SJCRH30 (cell line): ENCODE measurements around the gene CCDC141. TPM values are rescaled to one million over a fixed set of nuclear protein-coding genes. Genes with fewer than 3 reads are reported as not detected.

ENCODE experiments used
- DNase-seq, 2 experiments: peaks; one replicate each; pipeline ENCODE4 v3.0.0-alpha.2; 2015 to 2020
- H3K27ac ChIP-seq: fragments of 250-450 bp; sonication (Bioruptor Pico); 2 replicates; pipeline ENCODE4 v1.5.1; 2020; ENCODE audit warnings: mild to moderate bottlenecking, moderate library complexity
- H3K27me3 ChIP-seq: fragments of 250-450 bp; sonication (Bioruptor Pico); 2 replicates; pipeline ENCODE4 v1.5.1; 2020; ENCODE audit warnings: mild to moderate bottlenecking, moderate library complexity
- H3K36me3 ChIP-seq: fragments of 250-450 bp; sonication (Bioruptor Pico); 2 replicates; pipeline ENCODE4 v1.5.1; 2020; ENCODE audit warnings: mild to moderate bottlenecking, moderate library complexity
- H3K4me1 ChIP-seq: fragments of 250-450 bp; sonication (Bioruptor Pico); 2 replicates; pipeline ENCODE4 v1.5.1; 2020; ENCODE audit warnings: mild to moderate bottlenecking, moderate library complexity
- H3K4me3 ChIP-seq: fragments of 250-450 bp; sonication (Bioruptor Pico); 2 replicates; pipeline ENCODE4 v1.5.1; 2020; ENCODE audit warnings: mild to moderate bottlenecking, moderate library complexity
- H3K9me3 ChIP-seq: fragments of 250-450 bp; sonication (Bioruptor Pico); replicated peaks from 2 replicates; pipeline ENCODE4 v1.5.1; 2020; ENCODE audit warnings: mild to moderate bottlenecking, moderate library complexity
- total RNA-seq: library from RNA; depleted of rRNA; stranded (reverse); fragments of >200 nt; shearing (Covaris generic); gene quantifications from 2 replicates; pipeline ENCODE4 v1.2.3, GENCODE V29; 2014

CCDC141 gene
- total RNA-seq, 1 experiment from 2014 or later, result 5.5 TPM

DNA sequence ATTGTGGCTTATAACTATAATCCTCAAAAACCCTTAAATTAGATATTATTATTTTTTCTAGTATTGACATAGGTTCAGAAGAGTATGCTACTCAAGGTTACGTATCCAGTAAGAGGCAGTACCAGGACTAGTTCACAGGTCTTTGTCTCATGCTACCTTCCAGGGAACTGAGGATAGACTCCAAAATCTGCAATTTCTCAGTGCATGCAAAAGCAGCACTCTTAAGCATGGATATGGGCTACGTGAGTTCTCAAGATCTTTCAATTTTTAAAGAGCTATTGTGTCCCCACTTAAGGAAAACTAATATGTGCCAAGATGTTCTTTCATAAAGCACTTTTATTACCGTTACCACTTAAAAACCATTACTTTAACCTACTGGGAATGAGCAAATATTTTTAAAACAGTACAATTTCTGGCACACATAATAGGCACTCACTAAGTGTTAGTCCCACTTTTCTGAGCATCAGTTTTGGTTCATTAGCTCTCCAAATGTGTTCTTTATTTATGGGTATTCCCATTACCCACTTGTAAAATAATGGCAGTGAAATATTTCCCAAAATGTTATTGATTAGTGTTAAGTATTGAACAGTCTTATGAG, 128.9 kb downstream of the CCDC141 start:
- Histone ChIP-seq H3K4me3 (no peak overlapping the region), H3K4me1 (peaks cover 12% of the 10 kb centered on the region), H3K9me3 (no peaks in the 10 kb centered on the region), H3K36me3 (no peaks in the 10 kb centered on the region), H3K27ac (no peak overlapping the region), H3K27me3 (no peaks in the 10 kb centered on the region)
- no peak for DNase-seq

DNA sequence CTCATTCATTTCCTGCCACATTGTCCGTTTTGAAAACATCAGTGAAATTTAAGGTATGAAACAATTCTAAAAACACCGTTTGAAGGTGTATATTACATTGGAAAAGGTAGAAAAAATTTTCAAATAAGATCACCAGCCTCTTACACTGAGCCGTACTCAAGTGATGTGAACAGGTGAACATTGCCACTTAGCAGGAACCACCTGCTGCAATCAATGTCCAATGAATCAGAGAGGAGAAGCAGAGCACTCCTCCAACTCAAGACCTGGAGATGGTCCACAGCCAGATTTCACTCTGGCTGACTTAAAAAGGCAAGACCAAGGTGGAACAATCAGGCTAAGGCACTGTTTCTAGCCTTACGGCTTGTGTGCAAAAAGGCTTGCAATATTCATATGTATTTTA, 132.4 kb downstream of the CCDC141 start:
- H3K36me3 ChIP-seq, result no peaks in the 10 kb centered on the region
- H3K27ac ChIP-seq, result no peak overlapping the region
- H3K4me3 ChIP-seq, result no peak overlapping the region
- no peaks in the 10 kb centered on the region for H3K27me3 ChIP-seq
- H3K9me3 ChIP-seq, result no peaks in the 10 kb centered on the region
- peak; percentile 28 to 67 for DNase-seq
- H3K4me1 ChIP-seq, result peaks cover 13% of the 10 kb centered on the region

DNA sequence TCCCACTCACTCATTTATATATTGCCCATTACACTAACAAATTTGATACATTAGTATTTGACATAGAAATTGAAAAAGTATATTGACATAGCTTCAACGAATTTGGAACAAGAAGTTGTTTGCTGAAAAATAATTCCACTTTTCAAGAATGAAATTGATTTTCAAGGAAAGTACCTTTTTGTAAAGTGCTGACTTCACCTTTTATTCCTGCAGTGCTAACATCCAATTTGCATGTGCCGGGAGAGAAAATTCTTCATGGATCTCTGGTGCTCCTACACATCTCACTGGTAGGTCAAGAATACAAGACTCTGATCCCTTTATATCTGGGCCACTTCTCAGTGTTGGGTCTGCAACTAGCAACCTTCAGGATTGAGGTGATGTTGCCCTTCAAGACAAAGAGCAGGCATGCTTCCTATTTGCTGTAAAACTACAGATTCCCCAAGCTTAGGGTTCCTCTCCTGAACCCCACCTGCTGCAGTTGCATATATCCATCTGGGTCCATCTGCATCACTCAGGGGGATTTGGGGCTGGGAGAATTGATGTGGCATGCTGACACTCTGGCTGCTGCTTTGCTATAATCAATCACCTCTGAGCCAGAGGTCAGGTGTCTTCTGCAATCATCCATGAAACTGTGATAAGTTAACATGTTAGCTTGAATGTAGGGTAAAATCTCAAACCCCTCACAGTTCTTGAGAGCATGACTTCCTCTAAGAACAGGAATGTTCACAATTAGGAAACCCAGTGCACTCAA, 134.3 kb downstream of the CCDC141 start:
- no peak overlapping the region for H3K4me3 ChIP-seq
- H3K27me3 ChIP-seq, result no peaks in the 10 kb centered on the region
- H3K36me3 ChIP-seq, result no peaks in the 10 kb centered on the region
- no peaks in the 10 kb centered on the region for H3K9me3 ChIP-seq
- no peak overlapping the region for H3K27ac ChIP-seq
- H3K4me1 ChIP-seq, result peaks cover 18% of the 10 kb centered on the region
- no peak for DNase-seq

DNA sequence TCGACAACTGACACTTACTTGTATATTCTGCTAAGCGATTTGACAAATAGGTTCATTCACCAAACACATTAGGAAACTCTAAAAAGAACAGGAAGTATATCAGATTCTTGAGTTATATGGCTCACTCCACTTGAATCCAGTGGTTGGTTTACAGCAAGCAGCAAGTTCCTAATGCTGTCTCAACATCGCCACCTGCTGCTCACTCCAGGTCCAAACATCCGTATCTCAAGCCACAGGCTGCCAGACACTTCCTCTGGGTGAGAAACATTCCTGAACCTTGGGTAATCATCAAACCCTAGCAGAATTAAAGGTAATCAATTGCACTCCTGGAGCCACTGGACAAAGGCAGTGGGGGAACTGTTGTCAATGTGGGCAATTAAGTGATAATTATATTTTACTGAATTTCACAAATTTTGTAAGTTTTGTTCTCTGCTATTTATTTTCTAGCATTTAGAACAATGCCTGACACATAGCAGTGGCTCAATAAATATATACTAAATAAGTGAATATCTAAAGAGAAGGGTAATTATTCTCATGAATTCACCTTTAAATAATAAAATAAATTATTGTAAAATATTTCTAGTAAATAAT, 135.6 kb downstream of the CCDC141 start:
- Histone ChIP-seq H3K36me3 (no peaks in the 10 kb centered on the region), H3K4me3 (no peak overlapping the region), H3K9me3 (no peaks in the 10 kb centered on the region), H3K4me1 (peaks cover 27% of the 10 kb centered on the region), H3K27me3 (no peaks in the 10 kb centered on the region), H3K27ac (no peak overlapping the region)
- peak; percentile 81 to 94 for DNase-seq

DNA sequence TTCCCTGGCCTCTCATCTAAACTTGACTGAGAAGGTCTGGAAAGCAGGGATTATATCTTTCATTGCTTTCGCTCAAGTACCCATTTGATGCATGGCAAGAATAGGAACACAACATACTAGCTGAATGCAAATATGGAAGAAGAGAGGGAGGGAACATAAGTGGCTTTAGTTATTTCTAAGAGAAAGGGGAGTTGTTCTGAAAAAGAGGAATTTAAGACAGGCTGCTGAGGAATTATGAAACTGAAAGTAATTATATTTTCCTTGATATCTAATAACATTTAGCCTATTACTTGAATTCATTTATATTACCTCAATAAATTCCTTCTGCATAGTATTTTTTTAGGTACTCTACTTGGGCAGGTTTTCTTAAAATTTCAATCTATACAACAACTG, 136.9 kb downstream of the CCDC141 start:
- H3K4me3 ChIP-seq, result no peak overlapping the region
- DNase-seq, result no peak
- H3K9me3 ChIP-seq, result no peaks in the 10 kb centered on the region
- peaks cover 40% of the 10 kb centered on the region for H3K4me1 ChIP-seq
- no peaks in the 10 kb centered on the region for H3K36me3 ChIP-seq
- H3K27me3 ChIP-seq, result no peaks in the 10 kb centered on the region
- no peak overlapping the region for H3K27ac ChIP-seq

DNA sequence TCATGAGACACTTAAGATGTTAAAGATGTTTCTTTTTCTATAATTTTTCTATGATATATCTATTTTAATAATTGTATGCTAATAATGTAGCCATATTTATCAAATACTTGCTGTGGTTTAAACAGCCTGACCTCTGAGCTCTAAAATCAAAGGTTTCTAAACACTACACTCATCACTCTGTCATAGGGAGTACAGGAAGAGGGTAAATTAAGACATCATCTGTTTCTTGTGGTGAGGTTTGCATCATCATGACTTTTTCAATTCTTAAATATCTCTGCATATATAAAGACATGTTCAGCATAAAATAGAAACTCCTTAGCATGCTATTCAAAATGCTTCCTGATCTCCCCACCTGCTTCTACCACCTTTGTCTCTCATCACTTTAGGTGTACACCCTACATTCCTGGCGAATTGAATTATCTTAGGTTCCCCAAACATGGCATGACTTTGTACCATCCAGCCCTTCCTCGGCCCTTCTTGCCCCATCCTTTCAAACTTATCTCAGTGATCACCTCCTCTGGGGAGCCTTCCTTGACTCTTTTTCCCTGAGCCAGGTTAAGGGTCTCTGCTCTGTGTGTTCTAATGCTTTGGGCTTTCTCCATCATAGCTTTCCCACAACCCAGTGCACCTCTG, 137.4 kb downstream of the CCDC141 start:
- Histone ChIP-seq H3K27me3 (no peaks in the 10 kb centered on the region), H3K4me3 (no peak overlapping the region), H3K36me3 (no peaks in the 10 kb centered on the region), H3K4me1 (peaks cover 37% of the 10 kb centered on the region), H3K27ac (no peak overlapping the region), H3K9me3 (no peaks in the 10 kb centered on the region)
- no peak for DNase-seq

DNA sequence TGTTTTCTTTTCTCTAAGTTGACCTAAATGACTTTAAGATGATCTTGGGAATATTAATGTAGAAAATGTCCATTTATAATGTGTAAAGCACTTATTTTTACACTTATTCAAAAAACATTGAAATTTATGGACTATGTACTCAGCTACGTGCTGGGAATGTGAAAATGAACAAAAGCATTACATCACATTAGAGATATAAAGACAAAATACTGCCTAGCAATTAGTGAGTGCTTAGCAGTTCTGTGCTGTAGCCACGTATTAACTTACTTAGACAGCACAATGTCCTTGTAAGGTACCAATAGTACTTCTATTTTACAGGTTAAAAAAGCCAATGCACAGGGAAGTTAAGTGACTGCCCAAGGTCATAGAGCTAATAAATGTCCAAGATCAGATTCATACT, 138.9 kb downstream of the CCDC141 start:
- no peaks in the 10 kb centered on the region for H3K27me3 ChIP-seq
- H3K9me3 ChIP-seq, result no peaks in the 10 kb centered on the region
- no peak overlapping the region for H3K4me3 ChIP-seq
- no peak overlapping the region for H3K27ac ChIP-seq
- DNase-seq, result no peak
- no peaks in the 10 kb centered on the region for H3K36me3 ChIP-seq
- peaks cover 33% of the 10 kb centered on the region for H3K4me1 ChIP-seq

DNA sequence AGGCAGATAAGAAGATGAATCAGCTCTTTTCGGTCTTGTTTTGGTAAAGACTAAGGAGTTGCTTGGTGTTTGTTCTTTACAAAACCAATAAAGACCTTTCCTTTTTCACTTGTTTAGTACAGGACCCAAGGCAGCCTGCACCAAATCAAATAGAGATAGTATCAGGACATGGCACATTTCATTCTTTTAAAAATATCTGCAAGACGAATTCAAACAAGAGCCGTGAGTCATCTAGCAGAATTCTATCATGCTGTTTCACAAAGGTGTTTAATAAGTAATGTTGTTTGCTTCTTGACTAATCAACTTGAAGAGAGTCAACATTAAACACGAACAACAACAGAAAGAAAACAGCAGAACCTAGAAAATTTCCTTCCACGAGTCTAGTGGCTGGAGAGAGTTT, 139.9 kb downstream of the CCDC141 start:
- Histone ChIP-seq H3K4me3 (no peak overlapping the region), H3K4me1 (peaks cover 43% of the 10 kb centered on the region), H3K27ac (peak overlapping the region; percentile 65), H3K36me3 (no peaks in the 10 kb centered on the region), H3K9me3 (no peaks in the 10 kb centered on the region), H3K27me3 (no peaks in the 10 kb centered on the region)
- no peak for DNase-seq

DNA sequence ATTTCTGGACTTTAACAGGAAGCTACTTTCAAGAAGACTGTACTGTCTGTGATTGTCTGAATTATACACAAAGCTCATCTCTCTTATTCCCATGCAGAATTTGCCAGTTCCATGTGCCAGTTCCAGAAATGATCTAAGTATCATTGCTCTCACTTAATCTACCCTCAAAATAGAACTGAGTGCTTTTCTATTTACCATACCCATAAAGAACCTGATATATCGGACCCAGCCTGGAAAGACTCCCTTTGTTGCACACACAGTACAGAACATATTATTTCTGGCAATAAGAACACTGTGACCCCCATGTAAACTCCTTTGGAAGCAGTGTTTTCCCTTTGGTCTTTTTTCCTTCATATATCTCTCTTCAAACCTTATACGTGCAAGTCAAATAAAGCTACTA, 140.4 kb downstream of the CCDC141 start:
- Histone ChIP-seq H3K4me1 (peaks cover 48% of the 10 kb centered on the region), H3K36me3 (no peaks in the 10 kb centered on the region), H3K27me3 (no peaks in the 10 kb centered on the region), H3K4me3 (no peak overlapping the region), H3K9me3 (no peaks in the 10 kb centered on the region), H3K27ac (peak overlapping the region; percentile 65)
- DNase-seq, result no peak

DNA sequence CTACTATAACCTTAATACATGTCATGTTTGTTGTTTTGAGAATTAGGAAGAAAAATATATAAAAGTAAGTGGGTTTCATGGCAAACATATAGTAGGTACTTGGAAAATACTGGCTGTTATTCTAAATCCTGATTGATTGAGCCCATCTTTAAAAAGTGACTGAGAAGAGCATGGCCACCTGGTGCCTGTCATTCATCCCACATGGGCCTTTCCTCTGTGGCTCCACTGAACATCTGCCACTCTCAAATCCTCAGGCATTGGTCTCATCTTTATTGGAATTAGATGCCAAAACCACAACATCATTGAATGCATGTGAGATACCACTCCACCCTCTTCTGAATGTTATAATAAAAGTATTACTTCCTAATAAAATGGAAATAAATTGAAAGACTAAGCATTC, 141.1 kb downstream of the CCDC141 start:
- H3K27ac ChIP-seq, result peak overlapping the region; percentile 65
- peaks cover 47% of the 10 kb centered on the region for H3K4me1 ChIP-seq
- H3K36me3 ChIP-seq, result no peaks in the 10 kb centered on the region
- DNase-seq, result peak; percentile 87 to 95
- no peak overlapping the region for H3K4me3 ChIP-seq
- H3K9me3 ChIP-seq, result no peaks in the 10 kb centered on the region
- H3K27me3 ChIP-seq, result no peaks in the 10 kb centered on the region

DNA sequence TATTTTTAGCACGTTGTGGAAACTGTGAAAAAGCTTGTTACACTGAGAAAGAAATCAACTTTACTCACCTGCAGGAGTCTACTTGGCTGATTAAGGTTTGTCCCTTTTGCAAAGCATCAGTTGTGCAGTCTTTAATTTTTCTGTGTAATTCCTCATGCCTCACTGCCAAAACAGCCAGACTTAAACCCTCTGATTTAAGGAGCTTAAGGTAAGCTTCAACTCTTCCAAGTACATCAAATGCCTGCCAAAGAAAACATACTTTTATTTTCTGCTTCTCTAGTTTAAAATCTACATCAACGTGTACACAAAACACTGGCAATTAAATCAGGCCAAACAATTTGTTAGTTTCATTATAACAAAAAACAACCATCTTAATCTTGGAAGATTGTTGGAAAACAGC, 144.7 kb downstream of the CCDC141 start:
- peaks cover 4% of the 10 kb centered on the region; the same call in 1 of the 2 replicates for H3K9me3 ChIP-seq
- no peaks in the 10 kb centered on the region for H3K36me3 ChIP-seq
- H3K4me1 ChIP-seq, result peaks cover 39% of the 10 kb centered on the region
- no peak overlapping the region for H3K27ac ChIP-seq
- no peak overlapping the region for H3K4me3 ChIP-seq
- H3K27me3 ChIP-seq, result no peaks in the 10 kb centered on the region
- peak in 1 of 2 experiments; percentile 34 for DNase-seq

DNA sequence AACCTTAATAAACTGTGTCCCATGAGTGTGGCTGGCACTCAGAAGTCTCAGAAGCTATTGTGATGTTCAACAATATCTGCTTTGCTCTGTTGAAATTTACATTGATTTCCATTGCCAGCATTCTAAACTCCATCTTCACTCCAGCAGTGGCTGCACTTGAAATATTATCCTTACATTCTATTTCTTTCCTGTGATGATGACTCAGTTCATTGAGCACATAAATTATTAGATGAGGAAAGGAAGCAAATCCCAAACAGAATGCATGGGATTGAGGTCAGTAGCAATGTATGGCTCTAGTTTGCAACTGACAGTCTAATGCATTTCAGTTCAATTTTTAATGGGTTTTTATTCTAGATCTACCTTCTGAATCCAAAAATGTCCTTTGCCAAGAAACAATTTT, 150.3 kb downstream of the CCDC141 start:
- DNase-seq, result no peak
- no peak overlapping the region for H3K4me3 ChIP-seq
- H3K27ac ChIP-seq, result no peak overlapping the region
- peaks cover 8% of the 10 kb centered on the region for H3K4me1 ChIP-seq
- peaks cover 4% of the 10 kb centered on the region; the same call in 1 of the 2 replicates for H3K9me3 ChIP-seq
- no peaks in the 10 kb centered on the region for H3K27me3 ChIP-seq
- H3K36me3 ChIP-seq, result no peaks in the 10 kb centered on the region; the same call in 1 of the 2 replicates

DNA sequence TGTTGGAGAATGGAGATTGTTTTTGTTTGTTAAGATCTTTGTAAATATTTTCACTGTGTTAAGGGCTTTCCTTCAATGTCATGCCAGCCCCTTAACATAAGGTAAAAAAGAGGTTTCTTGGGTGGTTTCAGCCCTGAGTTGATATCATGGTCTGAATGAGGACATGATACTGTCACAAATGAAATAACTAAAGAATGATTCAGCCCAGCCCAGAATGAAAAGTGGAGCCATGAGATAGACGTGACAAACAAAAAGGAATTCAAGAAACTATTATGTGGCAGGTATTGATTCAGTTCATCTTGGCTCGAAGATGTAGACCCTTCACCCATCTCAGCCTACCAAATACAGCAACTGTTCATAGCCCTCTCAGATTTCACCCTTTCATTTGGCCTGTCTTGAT, 154.1 kb downstream of the CCDC141 start:
- Histone ChIP-seq H3K27me3 (no peaks in the 10 kb centered on the region), H3K4me3 (no peak overlapping the region), H3K27ac (no peak overlapping the region), H3K4me1 (peaks cover 7% of the 10 kb centered on the region; the same call in 1 of the 2 replicates), H3K9me3 (no peaks in the 10 kb centered on the region), H3K36me3 (no peaks in the 10 kb centered on the region; the same call in 1 of the 2 replicates)
- no peak for DNase-seq

DNA sequence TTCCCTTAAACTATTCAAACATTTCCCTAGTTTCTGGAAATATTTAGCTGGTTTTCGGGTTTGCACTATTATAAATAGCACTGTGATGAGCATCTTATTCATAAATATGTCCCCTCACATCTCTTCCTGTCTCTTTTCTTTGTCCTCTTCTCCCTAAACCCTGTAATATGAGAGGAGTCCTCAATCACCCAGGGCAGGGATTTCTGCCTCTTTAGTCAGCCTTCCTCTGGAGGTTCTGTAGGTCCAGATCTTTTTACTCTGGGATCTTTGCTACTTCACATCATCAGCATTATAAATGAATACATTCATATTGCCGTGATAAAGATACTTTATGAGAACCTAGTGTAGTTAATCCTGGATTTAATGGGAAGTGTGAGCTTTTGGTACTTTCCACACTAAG, 154.8 kb downstream of the CCDC141 start:
- no peak overlapping the region for H3K27ac ChIP-seq
- peaks cover 7% of the 10 kb centered on the region; the same call in 1 of the 2 replicates for H3K4me1 ChIP-seq
- no peak overlapping the region for H3K4me3 ChIP-seq
- no peaks in the 10 kb centered on the region; the same call in 1 of the 2 replicates for H3K36me3 ChIP-seq
- no peak for DNase-seq
- H3K27me3 ChIP-seq, result no peaks in the 10 kb centered on the region
- H3K9me3 ChIP-seq, result no peaks in the 10 kb centered on the region
